ENCODE measurements around the gene ATP4B.

Gene ATP4B

GRCh38 chr13:113604186-113604585, 53.8 kb downstream of the ATP4B start:
- DNase-seq: no peak

DNA sequence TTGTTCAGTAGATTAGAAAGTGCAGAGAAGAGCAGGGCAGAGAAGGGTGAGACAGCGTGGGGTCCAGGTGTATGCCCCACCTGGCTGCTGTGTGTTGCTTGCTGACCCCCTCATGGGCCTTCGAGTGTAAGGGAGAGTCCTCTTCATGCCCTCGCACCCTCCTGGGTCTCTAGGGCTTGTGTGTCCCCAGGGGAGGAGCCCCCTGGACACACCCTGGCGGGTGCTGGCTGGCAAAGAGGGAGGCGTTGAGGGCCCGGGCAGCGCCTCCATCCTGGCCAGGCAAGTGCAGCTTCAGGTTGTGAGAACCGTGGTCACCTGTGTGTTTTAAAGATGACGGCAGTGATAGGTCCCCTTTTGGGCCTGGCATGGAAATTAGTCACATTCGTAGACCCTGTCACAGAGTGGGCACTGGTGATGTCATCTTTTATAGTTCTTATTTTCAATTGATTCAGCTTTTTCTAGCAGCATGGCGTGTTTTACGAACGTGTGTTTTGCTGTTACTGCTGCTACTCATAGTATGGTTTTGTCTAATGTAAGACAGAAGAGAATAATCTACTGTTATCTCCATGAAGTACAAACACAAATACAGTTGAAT, 54.8 kb downstream of the ATP4B start:
- no peak for DNase-seq

DNA sequence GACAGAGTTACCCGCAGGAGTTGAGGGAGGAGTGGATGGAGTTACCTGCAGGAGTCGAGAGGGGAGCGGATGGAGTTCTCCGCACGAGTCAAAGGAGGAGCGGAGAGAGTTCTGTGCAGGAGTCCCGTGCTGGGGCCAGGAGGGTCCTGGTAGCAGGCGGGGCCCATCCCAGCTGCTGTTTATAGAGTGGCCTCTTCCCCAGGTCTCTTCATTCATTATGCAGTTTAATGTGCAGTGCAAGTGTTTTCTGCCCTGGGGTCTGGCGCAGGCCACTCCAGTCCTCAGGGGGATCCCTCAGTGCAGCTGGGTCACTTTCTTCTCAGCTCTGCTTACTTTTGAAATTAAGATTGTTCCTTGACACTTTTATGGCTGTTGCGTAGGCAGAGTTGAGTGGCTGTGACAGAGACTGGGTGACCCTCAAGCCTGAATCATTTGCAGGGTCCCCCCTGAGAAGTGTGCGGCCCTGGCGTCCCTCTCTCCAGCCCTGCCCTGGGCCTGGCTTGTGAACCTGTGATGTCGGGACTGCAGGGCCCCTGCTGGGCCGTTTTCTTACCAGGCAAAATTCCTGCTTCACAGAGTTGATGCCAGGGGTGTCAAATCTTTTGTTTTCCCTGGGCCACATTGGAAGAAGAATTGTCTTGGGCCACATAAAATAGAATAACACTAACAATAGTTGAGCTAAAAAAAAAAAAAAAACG, 55.6 kb downstream of the ATP4B start:
- no peak for DNase-seq

- DNase-seq: no peak
These were observed 56.6 kb downstream of the ATP4B start for GRCh38 chr13:113601166-113602070.

- no peak for DNase-seq
These were observed 58.6 kb downstream of the ATP4B start for GRCh38 chr13:113599391-113599790.
